Adrenal gland (tissue), 12 donors: ENCODE measurements around the gene IGFBP1. TPM values are rescaled to one million over a fixed set of nuclear protein-coding genes. Genes with fewer than 3 reads are reported as not detected.

Experiments
- DNase-seq, 7 donors: peaks; one replicate each; pipeline ENCODE4 v3.0.0-alpha.2; 2019 to 2020
- H3K27ac ChIP-seq, 5 donors: fragments of 200-600 bp; sonication (generic) in 4 of 5; 1 replicate in 3 of 5; 2 replicates in 2 of 5; pipeline versions ENCODE4 v1.5.1 to v1.8.0; 2016 to 2020; ENCODE audit warnings: mild to moderate bottlenecking in 1 of 5
- H3K27me3 ChIP-seq: fragments of 200-600 bp; 2 replicates; pipeline ENCODE4 v1.8.0; 2021
- H3K36me3 ChIP-seq, 2 donors: fragments of 200-600 bp; replicated peaks in 1 of 2; 1 replicate in 1 of 2; 2 replicates in 1 of 2; pipeline versions ENCODE4 v1.5.1 to v1.8.0; 2018 to 2022
- H3K4me1 ChIP-seq, 2 donors: fragments of 200-600 bp; replicated peaks in 1 of 2; 1 replicate in 1 of 2; 2 replicates in 1 of 2; pipeline versions ENCODE4 v1.5.1 to v1.8.0; 2018 to 2021
- H3K4me3 ChIP-seq, 4 donors: fragments of 200-600 bp; sonication (generic) in 3 of 4; one replicate each; pipeline ENCODE4 v1.5.1; 2016 to 2018
- H3K9me3 ChIP-seq, 3 donors: fragments of 200-600 bp; sonication (generic) in 1 of 3; replicated peaks in 1 of 3; 1 replicate in 2 of 3; 2 replicates in 1 of 3; pipeline versions ENCODE4 v1.5.1 to v1.8.0; 2016 to 2021
- POLR2A ChIP-seq, 2 donors: fragments of 450-650 bp; IDR thresholded peaks; one replicate each; pipeline ENCODE4 v1.6.1; 2017; ENCODE audit warnings: antibody characterized with exemption in 2 of 2, mild to moderate bottlenecking in 2 of 2, moderate library complexity in 1 of 2
- WGBS, 4 donors: extraction: QIAGEN DNeasy Blood & Tissue Kit in 2 of 4; methylation state at CpG; one replicate each; pipeline versions ENCODE4 v1.1.5 to v1.1.7; 2013 to 2017; 5-methylcytosine and 5-hydroxymethylcytosine counted together
- intact Hi-C, 2 donors: fragments of 100-400 bp; cut with DNase I; formaldehyde crosslinking; loops; one replicate each; pipeline versions ENCODE4 v1.14.1 to v1.15.0; 2022 to 2023
- polyA plus RNA-seq, 3 donors: library from polyadenylated mRNA; stranded (reverse); fragments of 200-250 nt in 2 of 3; fragments of 350-450 nt in 1 of 3; fragmentation: Illumina TruSeq in 1 of 3; extraction: RNeasy Lipid Tissue Mini Kit (QIAGEN cat#74804) in 1 of 3; gene quantifications; one replicate each; pipeline ENCODE4 v1.2.3, GENCODE V29; 2013 to 2014
- total RNA-seq, 9 donors: library from RNA; depleted of rRNA in 4 of 9; stranded (reverse); fragments of >200 nt in 4 of 9; fragments of 120-200 nt in 1 of 9; fragmentation: NEBNext Ultra II Directional in 1 of 9; extraction: Animal tissue kit (Norgen Biotek cat#: 25700) in 1 of 9; gene quantifications; one replicate each; pipeline versions ENCODE4 v1.1.0 to v1.2.4, GENCODE V29; 2013 to 2023
- TF ChIP-seq, protein P1 (sequence below), 6 experiments: fragments of 450-650 bp in 4 of 6; fragments of 200-600 bp in 2 of 6; sonication (generic) in 1 of 6; IDR thresholded peaks; 1 replicate in 5 of 6; 2 replicates in 1 of 6; pipeline versions ENCODE4 v1.5.1 to v1.8.0; 2016 to 2021; ENCODE audit warnings: antibody characterized with exemption in 6 of 6, mild to moderate bottlenecking in 2 of 6, moderate library complexity in 1 of 6
- donor health status: healthy with polysubstance abuse.
- donor health status: Bipolar disorder and iron deficiency.
- donor health status: DM: yes; HTN: yes; CAD: no.
- donor health status: DM: no; HTN: no; CAD: no.
- donor health status: DM: no; HTN: no; CAD: no.
- donor health status: DM: yes; HTN: yes; CAD: no.

The IGFBP1 gene
- total and polyA plus RNA-seq, 12 donors = 0.15 to 1.2 (median 0.27) TPM; not detected in 6

DNA sequence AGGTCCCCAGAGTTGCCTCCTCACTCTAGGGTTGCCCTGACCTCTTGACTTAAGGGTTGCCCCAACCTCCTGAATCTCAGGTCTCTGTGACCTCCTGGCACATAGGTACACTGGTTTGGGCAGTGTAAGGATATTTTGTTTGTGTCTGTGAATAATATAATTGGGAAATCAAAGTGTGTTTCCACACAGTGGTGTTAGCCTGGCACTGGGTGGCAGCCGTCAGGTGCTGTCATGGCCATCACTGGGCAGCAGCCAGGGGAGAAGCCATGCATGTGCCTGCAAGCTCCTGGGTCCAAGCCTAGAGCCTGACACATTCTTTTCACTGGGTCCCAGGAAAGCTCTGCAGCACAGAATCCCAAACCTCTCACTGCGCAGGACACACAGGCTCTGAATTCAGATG lies 11.8 kb upstream of the IGFBP1 start:
- no peak overlapping the region for H3K27ac ChIP-seq
- no peak overlapping the region for H3K4me3 ChIP-seq
- no peaks in the 10 kb centered on the region for H3K36me3 ChIP-seq
- 74 to 93% (median 90%) methylated on average over 2 of the region's 2 CpGs for WGBS, 4 donors
- H3K4me1 ChIP-seq = no peaks in the 10 kb centered on the region
- peaks cover 0 to 10% (median 0%) of the 10 kb centered on the region in 3 donors for H3K9me3 ChIP-seq
- DNase-seq = no peak
- TF ChIP-seq, protein P1, sequence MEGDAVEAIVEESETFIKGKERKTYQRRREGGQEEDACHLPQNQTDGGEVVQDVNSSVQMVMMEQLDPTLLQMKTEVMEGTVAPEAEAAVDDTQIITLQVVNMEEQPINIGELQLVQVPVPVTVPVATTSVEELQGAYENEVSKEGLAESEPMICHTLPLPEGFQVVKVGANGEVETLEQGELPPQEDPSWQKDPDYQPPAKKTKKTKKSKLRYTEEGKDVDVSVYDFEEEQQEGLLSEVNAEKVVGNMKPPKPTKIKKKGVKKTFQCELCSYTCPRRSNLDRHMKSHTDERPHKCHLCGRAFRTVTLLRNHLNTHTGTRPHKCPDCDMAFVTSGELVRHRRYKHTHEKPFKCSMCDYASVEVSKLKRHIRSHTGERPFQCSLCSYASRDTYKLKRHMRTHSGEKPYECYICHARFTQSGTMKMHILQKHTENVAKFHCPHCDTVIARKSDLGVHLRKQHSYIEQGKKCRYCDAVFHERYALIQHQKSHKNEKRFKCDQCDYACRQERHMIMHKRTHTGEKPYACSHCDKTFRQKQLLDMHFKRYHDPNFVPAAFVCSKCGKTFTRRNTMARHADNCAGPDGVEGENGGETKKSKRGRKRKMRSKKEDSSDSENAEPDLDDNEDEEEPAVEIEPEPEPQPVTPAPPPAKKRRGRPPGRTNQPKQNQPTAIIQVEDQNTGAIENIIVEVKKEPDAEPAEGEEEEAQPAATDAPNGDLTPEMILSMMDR (IDR thresholded peaks at IDR 0.05) = no peak
- no peak for TF ChIP-seq POLR2A (IDR thresholded peaks at IDR 0.05)
- intact Hi-C loops = no loop called here
- no peaks in the 10 kb centered on the region for H3K27me3 ChIP-seq

GRCh38 chr7:45878457-45879144 lies 9.7 kb upstream of the IGFBP1 start:
- H3K4me3 ChIP-seq = no peak overlapping the region
- WGBS, 4 donors = 33 to 45% (median 38%) methylated on average over 2 to 3 of the region's 3 CpGs
- no peaks in the 10 kb centered on the region for H3K4me1 ChIP-seq
- DNase-seq = no peak
- no peaks in the 10 kb centered on the region for H3K36me3 ChIP-seq
- H3K27ac ChIP-seq = no peak overlapping the region
- peaks cover 0 to 10% (median 0%) of the 10 kb centered on the region in 3 donors for H3K9me3 ChIP-seq
- intact Hi-C loops = no loop called here
- no peak for TF ChIP-seq POLR2A (IDR thresholded peaks at IDR 0.05)
- TF ChIP-seq, protein P1 (IDR thresholded peaks at IDR 0.05) = no peak
- no peaks in the 10 kb centered on the region for H3K27me3 ChIP-seq

DNA sequence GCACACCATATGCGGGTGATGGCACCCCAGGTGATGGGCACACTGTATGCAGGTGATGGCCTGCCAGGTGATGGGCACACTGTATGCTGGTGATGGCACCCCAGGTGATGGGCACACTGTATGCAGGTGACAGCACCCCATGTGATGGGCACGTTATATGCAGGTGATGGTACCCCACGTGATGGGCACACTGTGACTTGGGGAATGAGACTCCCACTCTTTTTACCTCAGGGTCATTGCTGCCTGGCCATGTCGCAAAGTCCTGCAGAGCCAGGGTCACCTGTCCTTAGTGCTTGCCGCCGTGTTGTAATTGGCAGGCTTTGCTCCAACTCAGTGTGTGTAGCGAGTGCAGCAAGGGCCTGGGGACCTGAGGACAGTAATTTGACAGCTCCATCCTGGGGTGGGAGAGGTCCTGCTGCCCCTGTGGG lies 7.8 kb upstream of the IGFBP1 start:
- 85 to 100% (median 90%) methylated on average over 3 to 7 of the region's 7 CpGs for WGBS, 4 donors
- H3K4me1 ChIP-seq = no peaks in the 10 kb centered on the region
- H3K27me3 ChIP-seq = no peaks in the 10 kb centered on the region
- no peak for TF ChIP-seq POLR2A (IDR thresholded peaks at IDR 0.05)
- TF ChIP-seq, protein P1 (IDR thresholded peaks at IDR 0.05) = no peak
- peaks cover 0 to 10% (median 0%) of the 10 kb centered on the region in 3 donors for H3K9me3 ChIP-seq
- no peak overlapping the region for H3K27ac ChIP-seq
- H3K36me3 ChIP-seq = no peaks in the 10 kb centered on the region
- no peak for DNase-seq
- intact Hi-C loops = no loop called here
- H3K4me3 ChIP-seq = no peak overlapping the region

- H3K4me3 ChIP-seq = no peak overlapping the region
These were observed 7.0 kb upstream of the IGFBP1 start for GRCh38 chr7:45881280-45881758.

More at GRCh38 chr7:45881280-45881758, 7.0 kb upstream of the IGFBP1 start:
- Histone ChIP-seq H3K36me3 (no peaks in the 10 kb centered on the region), H3K9me3 (peaks cover 0 to 10% (median 0%) of the 10 kb centered on the region in 3 donors), H3K27ac (peak overlapping the region in 2 of 5 donors; percentile 80 to 87), H3K27me3 (no peaks in the 10 kb centered on the region), H3K4me1 (no peaks in the 10 kb centered on the region)
- no peak for DNase-seq
- 92 to 96% (median 95%) methylated on average over 5 to 9 of the region's 9 CpGs for WGBS, 4 donors
- TF ChIP-seq POLR2A (IDR thresholded peaks at IDR 0.05) = no peak
- TF ChIP-seq, protein P1 (IDR thresholded peaks at IDR 0.05) = no peak
- intact Hi-C loops = no loop called here
